ENCODE data around the gene CABLES2.

The CABLES2 gene

GRCh38 chr20:62405108-62405980 is 1.7 kb downstream of the CABLES2 start:
- DNase-seq (ENCODE audit: low read depth in 1 of 2, low spot score in 1 of 2), result no peak

GRCh38 chr20:62404761-62405107 is 2.4 kb downstream of the CABLES2 start:
- DNase-seq (ENCODE audit: low read depth in 1 of 2, low spot score in 1 of 2), result no peak

- no peak for DNase-seq (ENCODE audit: low read depth in 1 of 2, low spot score in 1 of 2)
Observed at GRCh38 chr20:62404112-62404665, 2.9 kb downstream of the CABLES2 start.

GRCh38 chr20:62403331-62403730 is 3.8 kb downstream of the CABLES2 start:
- DNase-seq (ENCODE audit: low read depth in 1 of 2, low spot score in 1 of 2), result no peak

GRCh38 chr20:62402456-62403150 is 4.5 kb downstream of the CABLES2 start:
- DNase-seq (ENCODE audit: low read depth in 1 of 2, low spot score in 1 of 2), result no peak

GRCh38 chr20:62401331-62401779 is 5.7 kb downstream of the CABLES2 start:
- no peak for DNase-seq (ENCODE audit: low read depth in 1 of 2, low spot score in 1 of 2)

GRCh38 chr20:62400541-62400940 is 6.5 kb downstream of the CABLES2 start:
- DNase-seq (ENCODE audit: low read depth in 1 of 2, low spot score in 1 of 2), result no peak

- no peak for DNase-seq (ENCODE audit: low read depth in 1 of 2, low spot score in 1 of 2)
Observed at GRCh38 chr20:62400021-62400420, 7.1 kb downstream of the CABLES2 start.

- no peak for DNase-seq (ENCODE audit: low read depth in 1 of 2, low spot score in 1 of 2)
Observed at GRCh38 chr20:62398120-62398821, 8.8 kb downstream of the CABLES2 start.

- no peak for DNase-seq (ENCODE audit: low read depth in 1 of 2, low spot score in 1 of 2)
Observed at GRCh38 chr20:62396367-62397239, 10.5 kb downstream of the CABLES2 start.

GRCh38 chr20:62395311-62396242 is 11.5 kb downstream of the CABLES2 start:
- no peak for DNase-seq (ENCODE audit: low read depth in 1 of 2, low spot score in 1 of 2)

- no peak for DNase-seq (ENCODE audit: low read depth in 1 of 2, low spot score in 1 of 2)
Observed at GRCh38 chr20:62394248-62395245, 12.5 kb downstream of the CABLES2 start.

- no peak for DNase-seq (ENCODE audit: low read depth in 1 of 2, low spot score in 1 of 2)
Observed at GRCh38 chr20:62393830-62394229, 13.3 kb downstream of the CABLES2 start.

GRCh38 chr20:62393335-62393665 is 13.8 kb downstream of the CABLES2 start:
- no peak for DNase-seq (ENCODE audit: low read depth in 1 of 2, low spot score in 1 of 2)

- DNase-seq (ENCODE audit: low read depth in 1 of 2, low spot score in 1 of 2), result no peak
Observed at GRCh38 chr20:62392621-62393334, 14.3 kb downstream of the CABLES2 start.

GRCh38 chr20:62392077-62392418 is 15.0 kb downstream of the CABLES2 start:
- DNase-seq (ENCODE audit: low read depth in 1 of 2, low spot score in 1 of 2), result no peak

- DNase-seq (ENCODE audit: low read depth in 1 of 2, low spot score in 1 of 2), result no peak
Observed at GRCh38 chr20:62391165-62392076, 15.7 kb downstream of the CABLES2 start.
